Measurements from ENCODE around the gene MAGI1.

- TF ChIP-seq CTCF (IDR thresholded peaks at IDR 0.05): no peak
- TF ChIP-seq POLR2A (IDR thresholded peaks at IDR 0.05): no peak
These were observed 3.1 kb upstream of the MAGI1 start for GRCh38 chr3:66041828-66042227.
